ENCODE measurements around the gene B4GALNT2.

The B4GALNT2 gene

DNA sequence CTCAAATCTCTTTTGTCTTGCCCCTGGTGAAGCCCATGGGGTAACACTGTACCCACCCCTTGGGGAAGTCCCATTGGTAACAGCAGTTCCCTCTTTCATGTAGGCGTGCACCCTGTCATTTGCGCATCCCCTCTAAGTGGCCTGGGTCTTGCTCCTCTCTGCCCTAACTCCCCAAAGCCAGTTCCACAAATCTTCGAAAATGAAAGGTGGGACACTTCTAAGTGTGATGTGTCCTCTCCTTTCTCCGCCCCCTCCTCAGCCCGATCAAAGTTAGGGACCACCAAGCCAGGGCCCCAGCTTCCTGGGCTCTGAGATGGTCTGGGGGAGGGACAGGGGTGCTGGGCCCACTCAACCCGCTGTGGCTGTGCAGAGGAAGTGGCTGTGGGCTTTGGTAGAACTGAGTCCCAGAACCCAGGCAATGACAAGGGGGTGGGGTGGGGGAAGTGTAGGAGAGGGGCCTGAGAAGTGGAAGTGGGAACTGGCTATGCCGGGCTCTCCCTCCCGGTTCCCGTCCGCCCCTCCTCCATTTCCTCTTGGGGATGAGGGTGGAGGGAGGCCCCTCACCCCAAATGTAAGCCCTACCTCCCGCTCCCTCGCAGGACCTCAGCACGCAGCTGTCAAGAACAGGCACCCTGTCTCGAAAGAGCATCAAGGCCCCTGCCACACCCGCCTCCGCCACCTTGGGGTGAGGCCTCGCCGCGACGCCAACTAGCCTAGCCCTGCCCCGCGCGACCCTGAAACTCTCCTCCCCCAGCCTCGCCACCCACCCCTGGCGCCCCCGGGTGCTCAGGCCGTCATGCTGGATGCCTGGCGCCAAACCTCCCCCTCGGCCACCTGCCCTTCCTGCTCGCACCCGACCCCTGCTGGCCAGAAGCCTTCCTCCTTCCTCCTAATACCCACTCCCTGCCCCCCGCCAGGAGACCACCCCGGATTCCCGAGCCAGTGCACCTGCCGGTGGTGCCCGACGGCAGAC, 86.7 kb downstream of the B4GALNT2 start:
- DNase-seq (peak; percentile 69), ATAC-seq (ENCODE audit: insufficient read depth, low read depth) (peak; percentile 56)
- Histone ChIP-seq H3K9ac (ENCODE audit: low read depth, low read length) (no peak overlapping the region), H4K20me1 (ENCODE audit: insufficient read depth, low read length) (no peaks in the 10 kb centered on the region), H2AFZ (ENCODE audit: low read depth, low read length) (no peak overlapping the region), H3K79me2 (ENCODE audit: insufficient read depth, low read length) (no peaks in the 10 kb centered on the region), H3K27ac (ENCODE audit: low read length) (peak overlapping the region; percentile 5; the same call in 1 of the 2 replicates), H3K4me1 (ENCODE audit: insufficient read depth, low read length) (peaks cover 23% of the 10 kb centered on the region), H3K36me3 (ENCODE audit: insufficient read depth, low read length) (peaks cover 40% of the 10 kb centered on the region), H3K27me3 (ENCODE audit: insufficient read depth, low read length, poor library complexity) (no peaks in the 10 kb centered on the region), H3K4me2 (ENCODE audit: insufficient read depth, low read length) (no peak overlapping the region), H3K4me3 (ENCODE audit: low read depth in 1 of 2, low read length in 2 of 2) (no peak overlapping the region), H3K9me3 (ENCODE audit: insufficient read depth, low read length, severe bottlenecking) (no peaks in the 10 kb centered on the region)
- TF ChIP-seq, protein P1, sequence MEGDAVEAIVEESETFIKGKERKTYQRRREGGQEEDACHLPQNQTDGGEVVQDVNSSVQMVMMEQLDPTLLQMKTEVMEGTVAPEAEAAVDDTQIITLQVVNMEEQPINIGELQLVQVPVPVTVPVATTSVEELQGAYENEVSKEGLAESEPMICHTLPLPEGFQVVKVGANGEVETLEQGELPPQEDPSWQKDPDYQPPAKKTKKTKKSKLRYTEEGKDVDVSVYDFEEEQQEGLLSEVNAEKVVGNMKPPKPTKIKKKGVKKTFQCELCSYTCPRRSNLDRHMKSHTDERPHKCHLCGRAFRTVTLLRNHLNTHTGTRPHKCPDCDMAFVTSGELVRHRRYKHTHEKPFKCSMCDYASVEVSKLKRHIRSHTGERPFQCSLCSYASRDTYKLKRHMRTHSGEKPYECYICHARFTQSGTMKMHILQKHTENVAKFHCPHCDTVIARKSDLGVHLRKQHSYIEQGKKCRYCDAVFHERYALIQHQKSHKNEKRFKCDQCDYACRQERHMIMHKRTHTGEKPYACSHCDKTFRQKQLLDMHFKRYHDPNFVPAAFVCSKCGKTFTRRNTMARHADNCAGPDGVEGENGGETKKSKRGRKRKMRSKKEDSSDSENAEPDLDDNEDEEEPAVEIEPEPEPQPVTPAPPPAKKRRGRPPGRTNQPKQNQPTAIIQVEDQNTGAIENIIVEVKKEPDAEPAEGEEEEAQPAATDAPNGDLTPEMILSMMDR (IDR thresholded peaks at IDR 0.05; ENCODE audit: borderline replicate concordance, extremely low read depth, low read length, poor library complexity, severe bottlenecking), result no peak
- TF ChIP-seq EZH2 (IDR thresholded peaks at IDR 0.05; ENCODE audit: borderline replicate concordance, low read depth, low read length, severe bottlenecking), result no peak

DNA sequence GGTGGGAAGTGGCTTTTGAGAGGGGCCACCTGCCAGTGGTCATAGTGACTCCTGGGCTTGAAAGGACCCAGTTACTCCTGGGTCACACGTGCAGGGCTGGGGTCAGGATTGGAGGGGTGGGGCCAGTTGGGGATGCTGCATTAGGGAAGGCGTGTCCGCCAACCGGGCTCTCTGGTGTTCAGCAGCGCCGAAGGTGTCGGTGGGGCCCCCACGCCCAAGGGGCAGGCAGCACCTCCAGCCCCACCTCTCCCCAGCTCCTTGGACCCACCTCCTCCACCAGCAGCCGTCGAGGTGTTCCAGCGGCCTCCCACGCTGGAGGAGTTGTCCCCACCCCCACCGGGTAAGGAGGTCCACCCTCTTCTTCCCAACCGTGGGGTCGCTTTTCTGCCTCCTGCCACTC, 87.4 kb downstream of the B4GALNT2 start:
- Histone ChIP-seq H3K27me3 (ENCODE audit: insufficient read depth, low read length, poor library complexity) (no peaks in the 10 kb centered on the region), H3K4me2 (ENCODE audit: insufficient read depth, low read length) (no peak overlapping the region), H3K79me2 (ENCODE audit: insufficient read depth, low read length) (no peaks in the 10 kb centered on the region), H3K4me1 (ENCODE audit: insufficient read depth, low read length) (peaks cover 23% of the 10 kb centered on the region), H3K27ac (ENCODE audit: low read length) (no peak overlapping the region), H3K9ac (ENCODE audit: low read depth, low read length) (no peak overlapping the region), H4K20me1 (ENCODE audit: insufficient read depth, low read length) (no peaks in the 10 kb centered on the region), H2AFZ (ENCODE audit: low read depth, low read length) (no peak overlapping the region), H3K36me3 (ENCODE audit: insufficient read depth, low read length) (peaks cover 40% of the 10 kb centered on the region), H3K9me3 (ENCODE audit: insufficient read depth, low read length, severe bottlenecking) (no peaks in the 10 kb centered on the region), H3K4me3 (ENCODE audit: low read depth in 1 of 2, low read length in 2 of 2) (no peak overlapping the region)
- ATAC-seq (ENCODE audit: insufficient read depth, low read depth), result no peak
- no peak for TF ChIP-seq EZH2 (IDR thresholded peaks at IDR 0.05; ENCODE audit: borderline replicate concordance, low read depth, low read length, severe bottlenecking)
- TF ChIP-seq, protein P1 (IDR thresholded peaks at IDR 0.05; ENCODE audit: borderline replicate concordance, extremely low read depth, low read length, poor library complexity, severe bottlenecking), result no peak
- no peak for DNase-seq

DNA sequence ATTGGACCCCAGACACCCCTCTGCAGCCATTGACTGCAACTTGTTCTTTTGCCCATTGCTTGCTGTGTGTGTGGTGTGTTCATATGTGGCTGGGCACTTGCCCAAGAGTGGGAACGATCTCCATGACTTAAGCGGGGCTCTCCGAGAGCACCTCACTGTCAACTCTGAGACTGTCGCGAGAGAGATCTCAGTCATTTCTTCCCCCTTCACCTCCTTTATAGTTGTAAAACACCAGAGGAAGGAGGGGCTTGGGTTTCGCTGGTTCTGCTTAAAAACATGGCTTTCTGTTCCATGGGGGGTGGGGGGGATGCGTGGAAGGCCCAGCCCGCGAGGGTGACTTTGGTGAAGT, 90.6 kb downstream of the B4GALNT2 start:
- H3K27me3 ChIP-seq (ENCODE audit: insufficient read depth, low read length, poor library complexity), result no peaks in the 10 kb centered on the region
- H3K4me1 ChIP-seq (ENCODE audit: insufficient read depth, low read length), result peaks cover 8% of the 10 kb centered on the region
- no peak overlapping the region for H3K27ac ChIP-seq (ENCODE audit: low read length)
- no peaks in the 10 kb centered on the region for H3K79me2 ChIP-seq (ENCODE audit: insufficient read depth, low read length)
- TF ChIP-seq, protein P1 (IDR thresholded peaks at IDR 0.05; ENCODE audit: borderline replicate concordance, extremely low read depth, low read length, poor library complexity, severe bottlenecking), result no peak
- TF ChIP-seq EZH2 (IDR thresholded peaks at IDR 0.05; ENCODE audit: borderline replicate concordance, low read depth, low read length, severe bottlenecking), result no peak
- H3K9me3 ChIP-seq (ENCODE audit: insufficient read depth, low read length, severe bottlenecking), result no peaks in the 10 kb centered on the region
- ATAC-seq (ENCODE audit: insufficient read depth, low read depth), result no peak
- no peak overlapping the region for H3K9ac ChIP-seq (ENCODE audit: low read depth, low read length)
- H3K4me2 ChIP-seq (ENCODE audit: insufficient read depth, low read length), result no peak overlapping the region
- H2AFZ ChIP-seq (ENCODE audit: low read depth, low read length), result no peak overlapping the region
- H3K4me3 ChIP-seq (ENCODE audit: low read depth in 1 of 2, low read length in 2 of 2), result no peak overlapping the region
- DNase-seq, result no peak
- H3K36me3 ChIP-seq (ENCODE audit: insufficient read depth, low read length), result peaks cover 24% of the 10 kb centered on the region
- peaks cover 4% of the 10 kb centered on the region; the same call in 1 of the 2 replicates for H4K20me1 ChIP-seq (ENCODE audit: insufficient read depth, low read length)

All from DND-41 (cell line).